Activated gamma-delta T cell (primary cell): ENCODE results near the gene P2RX5.

ENCODE experiments used
- DNase-seq: peaks from one replicate; lab custom pipeline; 2025; lab: John Stamatoyannopoulos, UW

Gene P2RX5

GRCh38 chr17:3681057-3681456 is 14.9 kb downstream of the P2RX5 start:
- DNase-seq = no peak

- DNase-seq = no peak
These were observed 16.3 kb downstream of the P2RX5 start for GRCh38 chr17:3679531-3680126.

- no peak for DNase-seq
These were observed 17.0 kb downstream of the P2RX5 start for GRCh38 chr17:3678821-3679530.

GRCh38 chr17:3678095-3678820 is 17.7 kb downstream of the P2RX5 start:
- DNase-seq = no peak

GRCh38 chr17:3675886-3676285 is 20.1 kb downstream of the P2RX5 start:
- DNase-seq = no peak

- DNase-seq = no peak
These were observed 23.4 kb downstream of the P2RX5 start for GRCh38 chr17:3672571-3672970.

GRCh38 chr17:3669548-3669947 is 26.4 kb downstream of the P2RX5 start:
- DNase-seq = no peak

- no peak for DNase-seq
These were observed 26.9 kb downstream of the P2RX5 start for GRCh38 chr17:3669085-3669347.

- DNase-seq = peak; percentile 98
These were observed 27.5 kb downstream of the P2RX5 start, which contains the start of the genes EMC6 and TAX1BP3 for GRCh38 chr17:3668279-3669084. EMC6 (plus strand) TSS chr17:3668812; CDS start chr17:3669147, 335 bp downstream. TAX1BP3 (minus strand) TSS chr17:3668578; CDS start chr17:3668526, 52 bp downstream.

GRCh38 chr17:3667366-3668278 is 28.3 kb downstream of the P2RX5 start:
- no peak for DNase-seq

- DNase-seq = no peak
These were observed 29.4 kb downstream of the P2RX5 start for GRCh38 chr17:3666516-3666915.

- no peak for DNase-seq
These were observed 30.1 kb downstream of the P2RX5 start for GRCh38 chr17:3665834-3666233.

- no peak for DNase-seq
These were observed 32.6 kb downstream of the P2RX5 start for GRCh38 chr17:3663102-3664011.

GRCh38 chr17:3660311-3660891 is 35.6 kb downstream of the P2RX5 start:
- DNase-seq = no peak

GRCh38 chr17:3659541-3660111 is 36.3 kb downstream of the P2RX5 start:
- no peak for DNase-seq

- no peak for DNase-seq
These were observed 37.0 kb downstream of the P2RX5 start for GRCh38 chr17:3658784-3659449.

- DNase-seq = no peak
These were observed 37.8 kb downstream of the P2RX5 start for GRCh38 chr17:3657874-3658783.

GRCh38 chr17:3657588-3657869 is 38.4 kb downstream of the P2RX5 start:
- DNase-seq = no peak
